ENCODE results near the gene ATP8A1.
"Not testable (repeated sequence)": the region's sequence is repeated elsewhere in the genome, so short reads cannot be mapped to it uniquely, and the experiment has no call there.

The ATP8A1 gene

DNA sequence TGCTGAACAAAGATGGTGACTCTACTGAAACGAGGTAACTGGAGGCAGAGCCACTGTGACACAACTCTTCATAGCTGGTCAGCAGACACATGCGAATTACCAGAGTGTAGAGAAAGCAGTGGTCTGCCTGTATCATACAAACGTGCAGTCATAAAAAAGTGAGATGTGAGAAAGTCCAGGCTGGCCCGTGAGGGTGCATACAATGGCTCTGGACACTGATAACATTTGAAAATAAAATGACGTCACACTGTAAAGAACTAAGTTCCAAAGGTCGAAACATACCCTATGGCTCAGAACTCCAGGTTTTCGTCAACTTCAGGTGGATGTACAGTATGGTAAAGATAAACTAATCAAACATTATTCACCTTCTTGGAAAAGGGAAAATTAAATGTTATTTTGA is 163.9 kb downstream of the ATP8A1 start:
- no peak for DNase-seq

- DNase-seq = no peak
Measured at GRCh38 chr4:42490015-42490414, 166.9 kb downstream of the ATP8A1 start.

GRCh38 chr4:42489095-42489494 is 167.8 kb downstream of the ATP8A1 start:
- no peak for DNase-seq

DNA sequence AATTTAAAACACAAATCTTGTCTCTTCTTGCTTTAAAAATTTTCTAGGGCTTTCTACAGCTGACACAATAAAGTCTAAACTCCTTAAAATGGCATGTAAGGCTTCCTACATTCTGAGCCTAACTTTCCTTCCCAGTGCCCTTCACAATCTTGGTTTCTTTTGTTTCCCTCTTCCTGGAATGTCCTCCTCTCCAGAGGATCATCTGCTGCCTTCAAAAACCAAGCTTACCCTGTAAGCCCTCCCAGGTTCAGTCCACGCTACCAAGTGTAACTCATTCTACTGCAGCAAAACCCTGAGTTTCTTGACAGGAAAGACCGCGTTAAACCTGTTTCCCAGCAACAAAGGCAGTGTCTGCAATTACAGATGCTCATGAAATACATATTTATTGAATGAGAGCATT is 168.4 kb downstream of the ATP8A1 start:
- no peak for DNase-seq

- DNase-seq = no peak
Measured at GRCh38 chr4:42488114-42488513, 168.8 kb downstream of the ATP8A1 start.

GRCh38 chr4:42487230-42487629 is 169.7 kb downstream of the ATP8A1 start:
- DNase-seq = no peak

DNA sequence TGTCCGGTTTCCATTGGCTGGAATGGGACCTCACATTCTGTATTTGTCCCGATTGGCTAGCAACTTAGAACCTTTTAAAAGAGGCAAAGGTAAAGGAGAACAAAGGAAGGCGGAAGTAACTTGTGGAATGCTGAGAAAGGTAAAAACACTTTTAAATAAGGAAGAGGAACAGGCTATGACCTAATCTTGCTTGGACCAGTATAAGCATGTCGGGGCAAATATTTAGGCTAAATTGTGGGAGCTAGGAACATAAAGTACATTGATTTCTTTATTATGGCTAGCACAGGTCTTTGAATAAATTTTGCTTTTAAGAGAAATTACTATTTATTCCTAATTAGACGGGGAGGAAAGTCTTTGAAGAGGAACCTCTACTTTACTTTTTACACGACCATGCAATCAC is 170.7 kb downstream of the ATP8A1 start:
- not testable (repeated sequence) for DNase-seq

DNA sequence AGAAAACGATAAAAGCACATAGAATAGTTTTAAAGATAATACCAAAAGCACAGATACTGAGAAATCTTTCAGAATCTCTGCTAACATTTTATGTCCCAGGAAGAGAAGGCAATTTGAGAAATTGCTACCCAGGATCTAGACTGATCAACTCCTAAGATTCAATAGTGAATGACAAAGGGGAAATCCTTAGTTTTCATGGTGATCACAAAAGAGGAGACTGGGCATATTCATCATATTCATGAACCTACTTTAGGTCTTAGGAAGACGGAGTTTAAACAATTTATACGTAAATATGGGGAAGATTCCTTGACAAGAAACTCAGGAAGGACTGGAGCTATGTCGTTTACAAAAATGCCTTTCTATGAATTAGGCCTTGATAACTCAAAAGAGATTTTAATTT is 172.3 kb downstream of the ATP8A1 start:
- no peak for DNase-seq

GRCh38 chr4:42483426-42484379 is 173.2 kb downstream of the ATP8A1 start:
- no peak for DNase-seq

GRCh38 chr4:42482516-42483327 is 174.2 kb downstream of the ATP8A1 start:
- no peak for DNase-seq

GRCh38 chr4:42480717-42481116 is 176.2 kb downstream of the ATP8A1 start:
- no peak for DNase-seq

DNA sequence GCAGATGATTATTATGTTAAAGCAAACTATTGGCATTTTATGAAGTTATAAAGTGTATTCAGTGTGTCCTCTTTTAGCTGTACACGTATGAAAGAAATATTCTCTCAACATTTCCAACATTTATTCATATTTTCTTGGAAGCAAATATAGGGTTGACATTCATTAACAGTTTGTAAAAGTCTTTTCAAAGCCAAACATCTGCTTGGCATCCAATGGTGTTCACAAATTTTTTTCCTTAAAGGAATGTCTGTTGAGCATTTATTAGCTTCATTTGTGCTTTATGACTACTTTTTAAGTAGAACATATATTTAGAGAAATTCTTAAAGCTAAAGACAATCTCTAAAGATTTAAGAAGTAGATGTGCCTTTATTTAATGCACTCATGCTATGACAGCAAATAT is 176.6 kb downstream of the ATP8A1 start:
- DNase-seq = no peak

- DNase-seq = no peak
Measured at GRCh38 chr4:42478946-42479345, 178.0 kb downstream of the ATP8A1 start.

GRCh38 chr4:42478509-42478908 is 178.4 kb downstream of the ATP8A1 start:
- no peak for DNase-seq

DNA sequence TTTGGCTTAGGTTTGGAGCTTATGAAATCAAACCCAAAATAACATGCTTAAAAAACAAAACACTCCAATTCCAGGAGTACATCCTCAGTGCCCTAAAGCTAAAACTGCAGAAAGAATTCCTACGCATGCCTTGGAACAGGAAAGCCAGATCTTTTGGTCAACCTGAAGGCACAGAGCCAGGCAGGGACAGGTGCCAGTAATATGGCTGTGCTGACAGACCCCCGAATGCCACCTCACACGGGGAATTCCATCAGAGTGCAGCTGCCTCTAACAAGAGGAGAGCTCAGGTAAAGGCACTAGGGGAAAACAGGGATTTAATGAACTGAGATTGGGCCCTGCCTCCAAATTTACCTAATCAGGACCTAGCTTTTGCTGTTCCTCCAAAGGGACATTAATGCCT is 182.5 kb downstream of the ATP8A1 start:
- no peak for DNase-seq

GRCh38 chr4:42473071-42473684 is 183.7 kb downstream of the ATP8A1 start:
- no peak for DNase-seq

- DNase-seq = no peak
Measured at GRCh38 chr4:42471896-42472295, 185.0 kb downstream of the ATP8A1 start.

DNA sequence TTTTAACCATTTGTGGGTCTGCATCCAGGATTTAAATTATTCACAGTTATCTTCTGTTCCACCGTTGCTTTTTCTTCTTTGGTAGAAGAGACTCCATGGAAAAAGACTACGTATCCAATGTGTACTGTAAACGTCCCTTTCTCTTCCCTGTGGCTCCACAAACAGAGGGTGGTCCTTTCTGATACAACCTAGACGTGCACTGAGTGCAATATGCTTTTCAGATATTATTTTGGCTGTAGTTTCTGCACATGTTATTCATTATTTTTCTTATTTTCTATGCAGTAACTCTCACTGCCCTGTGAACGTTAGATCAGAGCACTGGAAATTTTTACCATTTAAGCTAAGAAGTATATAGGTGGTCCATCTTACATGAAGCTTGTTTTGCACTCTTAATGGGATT is 186.9 kb downstream of the ATP8A1 start:
- DNase-seq = no peak

DNA sequence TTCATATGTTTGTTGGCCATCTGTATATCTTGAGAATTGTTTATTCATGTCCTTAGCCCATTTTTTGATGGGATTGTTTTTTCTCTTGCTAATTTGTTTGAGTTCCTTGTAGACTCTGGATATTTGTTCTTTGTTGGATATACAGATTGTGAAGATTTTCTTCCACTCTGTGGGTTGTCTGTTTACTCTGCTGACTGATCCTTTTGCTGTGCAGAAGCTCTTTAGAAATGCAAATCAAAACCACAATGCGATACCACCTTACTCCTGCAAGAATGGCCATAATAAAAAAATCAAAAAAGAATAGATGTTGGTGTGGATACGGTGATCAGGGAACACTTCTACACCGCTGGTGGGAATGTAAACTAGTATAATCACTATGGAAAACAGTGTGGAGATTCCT is 189.1 kb downstream of the ATP8A1 start:
- DNase-seq = not testable (repeated sequence)

GRCh38 chr4:42466273-42466844 is 190.5 kb downstream of the ATP8A1 start:
- DNase-seq = no peak

- no peak for DNase-seq
Measured at GRCh38 chr4:42464550-42465094, 192.3 kb downstream of the ATP8A1 start.

- not testable (repeated sequence) for DNase-seq
Measured at GRCh38 chr4:42461216-42461615, 195.7 kb downstream of the ATP8A1 start.

- DNase-seq = no peak
Measured at GRCh38 chr4:42460043-42460442, 196.9 kb downstream of the ATP8A1 start.

Data from DMS79 treated with DMSO at 0.1 percent for 48 hours (cell line).